GM23338 (cell line): ENCODE data around the gene TCN1.

ENCODE experiments used
- CTCF ChIP-seq, 2 experiments: fragments of 200-600 bp in 1 of 2; sonication (generic) in 1 of 2; conservative IDR thresholded peaks; 2 replicates each; pipeline versions ENCODE4 v1.5.1 to v1.6.1; 2016 to 2017; ENCODE audit warnings: antibody characterized with exemption in 2 of 2, low read depth in 2 of 2, mild to moderate bottlenecking in 2 of 2, moderate library complexity in 1 of 2
- ETS1 ChIP-seq: IDR thresholded peaks from 2 replicates; pipeline ENCODE4 v1.6.1; 2016; ENCODE audit warnings: antibody characterized with exemption
- EZH2 ChIP-seq: fragments of 200-600 bp; sonication (generic); IDR thresholded peaks from one replicate; pipeline ENCODE4 v1.8.0; 2017; ENCODE audit warnings: antibody characterized with exemption, mild to moderate bottlenecking, low read depth; ENCODE audit not compliant: unreplicated experiment
- EZH2phosphoT487 ChIP-seq: fragments of 200-600 bp; sonication (generic); IDR thresholded peaks from one replicate; pipeline ENCODE4 v1.8.1; 2018; ENCODE audit warnings: antibody characterized with exemption; ENCODE audit not compliant: unreplicated experiment
- POLR2AphosphoS5 ChIP-seq: IDR thresholded peaks from 2 replicates; pipeline ENCODE4 v1.6.1; 2016; ENCODE audit warnings: antibody characterized with exemption, low read depth
- REST ChIP-seq: IDR thresholded peaks from one replicate; pipeline ENCODE4 v1.6.1; 2018; ENCODE audit warnings: antibody characterized with exemption; ENCODE audit not compliant: unreplicated experiment

GRCh38 chr11:59877784-59878183 is 11.5 kb upstream of the TCN1 start:
- TF ChIP-seq POLR2AphosphoS5 (no peak), CTCF (conservative IDR thresholded peaks at IDR 0.05; ENCODE audit: low read depth in 2 of 2) (no peak), EZH2 (no peak), ETS1 (no peak), EZH2phosphoT487 (no peak), REST (no peak)
